H1 (cell line): Measurements from ENCODE around the gene B3GALT5.

Source experiments
- FOSL1 ChIP-seq: IDR thresholded peaks from 2 replicates; pipeline ENCODE4 v1.6.1; 2011; ENCODE audit warnings: mild to moderate bottlenecking, low read depth, low read length, moderate library complexity; ENCODE audit not compliant: insufficient read depth
- HDAC6 ChIP-seq: IDR thresholded peaks from one replicate; pipeline ENCODE4 v1.7.1; 2012; ENCODE audit warnings: low read depth, mild to moderate bottlenecking, inconsistent platforms, low read length, moderate library complexity
- POLR2A ChIP-seq, 2 experiments: IDR thresholded peaks; 1 replicate in 1 of 2; 2 replicates in 1 of 2; pipeline ENCODE4 v1.6.1; 2011; ENCODE audit warnings: low read depth in 2 of 2, low read length in 2 of 2, mild to moderate bottlenecking in 2 of 2; ENCODE audit errors: control extremely low read depth in 1 of 2
- POLR2AphosphoS5 ChIP-seq: IDR thresholded peaks from 2 replicates; pipeline ENCODE4 v1.6.1; 2011; ENCODE audit warnings: low read depth, low read length
- SUZ12 ChIP-seq: fragments of 200-600 bp; sonication (generic); IDR thresholded peaks from 2 replicates; pipeline ENCODE4 v1.6.1; 2012; ENCODE audit warnings: mild to moderate bottlenecking, inconsistent platforms, low read length, moderate library complexity, mixed read lengths
- TF ChIP-seq, protein P1 (sequence below), 3 experiments: IDR thresholded peaks; 1 replicate in 2 of 3; 2 replicates in 1 of 3; pipeline versions ENCODE4 v1.5.1 to v1.6.1; 2011; ENCODE audit warnings: low read length in 3 of 3, mild to moderate bottlenecking in 3 of 3, inconsistent platforms in 2 of 3, low read depth in 1 of 3, moderate library complexity in 1 of 3; ENCODE audit not compliant: insufficient read depth in 1 of 3; ENCODE audit errors: control extremely low read depth in 1 of 3
- TF ChIP-seq, protein P2 (sequence below): IDR thresholded peaks from 2 replicates; pipeline ENCODE4 v1.6.1; 2012; ENCODE audit warnings: inconsistent platforms

DNA sequence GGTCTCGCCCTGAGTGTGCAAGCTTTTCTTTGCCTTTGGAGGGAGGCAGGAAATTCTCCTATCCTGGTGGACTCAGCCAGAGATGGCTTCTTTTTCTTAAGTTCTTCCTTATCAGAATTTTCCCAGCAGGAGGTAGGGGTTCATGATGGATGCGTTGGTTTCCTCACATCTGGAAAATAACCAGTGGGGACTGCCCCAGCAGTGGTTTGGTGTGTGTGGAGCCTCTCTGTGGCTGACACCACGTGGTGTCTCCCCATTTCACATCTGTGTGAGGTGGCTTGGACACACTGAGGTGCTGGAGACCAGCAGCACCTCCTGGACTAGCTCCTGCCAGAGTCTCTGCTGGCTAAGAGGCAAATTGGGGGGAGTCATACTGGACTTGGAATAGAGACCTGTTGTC lies 32.6 kb downstream of the B3GALT5 start:
- no peak for TF ChIP-seq POLR2A (IDR thresholded peaks at IDR 0.05; ENCODE audit: control extremely low read depth in 1 of 2, low read depth in 2 of 2, low read length in 2 of 2)
- TF ChIP-seq, protein P1, sequence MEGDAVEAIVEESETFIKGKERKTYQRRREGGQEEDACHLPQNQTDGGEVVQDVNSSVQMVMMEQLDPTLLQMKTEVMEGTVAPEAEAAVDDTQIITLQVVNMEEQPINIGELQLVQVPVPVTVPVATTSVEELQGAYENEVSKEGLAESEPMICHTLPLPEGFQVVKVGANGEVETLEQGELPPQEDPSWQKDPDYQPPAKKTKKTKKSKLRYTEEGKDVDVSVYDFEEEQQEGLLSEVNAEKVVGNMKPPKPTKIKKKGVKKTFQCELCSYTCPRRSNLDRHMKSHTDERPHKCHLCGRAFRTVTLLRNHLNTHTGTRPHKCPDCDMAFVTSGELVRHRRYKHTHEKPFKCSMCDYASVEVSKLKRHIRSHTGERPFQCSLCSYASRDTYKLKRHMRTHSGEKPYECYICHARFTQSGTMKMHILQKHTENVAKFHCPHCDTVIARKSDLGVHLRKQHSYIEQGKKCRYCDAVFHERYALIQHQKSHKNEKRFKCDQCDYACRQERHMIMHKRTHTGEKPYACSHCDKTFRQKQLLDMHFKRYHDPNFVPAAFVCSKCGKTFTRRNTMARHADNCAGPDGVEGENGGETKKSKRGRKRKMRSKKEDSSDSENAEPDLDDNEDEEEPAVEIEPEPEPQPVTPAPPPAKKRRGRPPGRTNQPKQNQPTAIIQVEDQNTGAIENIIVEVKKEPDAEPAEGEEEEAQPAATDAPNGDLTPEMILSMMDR (IDR thresholded peaks at IDR 0.05; ENCODE audit: control extremely low read depth in 1 of 3, insufficient read depth in 1 of 3, low read depth in 1 of 3, low read length in 3 of 3): no peak
- no peak for TF ChIP-seq FOSL1
- TF ChIP-seq, protein P2, sequence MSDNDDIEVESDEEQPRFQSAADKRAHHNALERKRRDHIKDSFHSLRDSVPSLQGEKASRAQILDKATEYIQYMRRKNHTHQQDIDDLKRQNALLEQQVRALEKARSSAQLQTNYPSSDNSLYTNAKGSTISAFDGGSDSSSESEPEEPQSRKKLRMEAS: no peak
- TF ChIP-seq POLR2AphosphoS5: no peak
- TF ChIP-seq SUZ12: no peak
- TF ChIP-seq HDAC6: no peak
